Parathyroid adenoma (tissue), 2 donors: ENCODE results near the gene CDH26.

ENCODE experiments used
- H2AFZ ChIP-seq: fragments of 300-600 bp; sonication (generic); one replicate; pipeline ENCODE4 v1.7.0; 2017; ENCODE audit warnings: antibody characterized with exemption, mild to moderate bottlenecking
- H3K27ac ChIP-seq: fragments of 300-600 bp; sonication (generic); one replicate; pipeline ENCODE4 v1.7.0; 2017
- H3K27me3 ChIP-seq: fragments of 300-600 bp; sonication (generic); one replicate; pipeline ENCODE4 v1.7.0; 2017; ENCODE audit warnings: low read length; ENCODE audit not compliant: control insufficient read depth, insufficient read depth
- H3K36me3 ChIP-seq: fragments of 300-600 bp; sonication (generic); one replicate; pipeline ENCODE4 v1.7.0; 2017; ENCODE audit warnings: low read length; ENCODE audit not compliant: control insufficient read depth, insufficient read depth
- H3K4me1 ChIP-seq: fragments of 300-600 bp; sonication (generic); one replicate; pipeline ENCODE4 v1.7.0; 2017; ENCODE audit warnings: control low read depth
- H3K4me2 ChIP-seq: fragments of 300-600 bp; sonication (generic); one replicate; pipeline ENCODE4 v1.7.0; 2017; ENCODE audit warnings: low read length
- H3K4me3 ChIP-seq: fragments of 300-600 bp; sonication (generic); one replicate; pipeline ENCODE4 v1.7.0; 2017; ENCODE audit warnings: low read depth, low read length
- H3K79me2 ChIP-seq: fragments of 300-600 bp; sonication (generic); one replicate; pipeline ENCODE4 v1.7.0; 2017; ENCODE audit warnings: control low read depth
- H3K9ac ChIP-seq: fragments of 300-600 bp; sonication (generic); one replicate; pipeline ENCODE4 v1.7.0; 2017; ENCODE audit warnings: mild to moderate bottlenecking
- H3K9me3 ChIP-seq: fragments of 300-600 bp; sonication (generic); one replicate; pipeline ENCODE4 v1.7.0; 2017; ENCODE audit warnings: low read length; ENCODE audit not compliant: control insufficient read depth
- TF ChIP-seq, protein P1 (sequence below): fragments of 300-600 bp; sonication (generic); IDR thresholded peaks from one replicate; pipeline ENCODE4 v1.7.0; 2017; ENCODE audit warnings: antibody characterized with exemption, mild to moderate bottlenecking
- donor health status: primary hyperparathyroidism.

Gene CDH26

DNA sequence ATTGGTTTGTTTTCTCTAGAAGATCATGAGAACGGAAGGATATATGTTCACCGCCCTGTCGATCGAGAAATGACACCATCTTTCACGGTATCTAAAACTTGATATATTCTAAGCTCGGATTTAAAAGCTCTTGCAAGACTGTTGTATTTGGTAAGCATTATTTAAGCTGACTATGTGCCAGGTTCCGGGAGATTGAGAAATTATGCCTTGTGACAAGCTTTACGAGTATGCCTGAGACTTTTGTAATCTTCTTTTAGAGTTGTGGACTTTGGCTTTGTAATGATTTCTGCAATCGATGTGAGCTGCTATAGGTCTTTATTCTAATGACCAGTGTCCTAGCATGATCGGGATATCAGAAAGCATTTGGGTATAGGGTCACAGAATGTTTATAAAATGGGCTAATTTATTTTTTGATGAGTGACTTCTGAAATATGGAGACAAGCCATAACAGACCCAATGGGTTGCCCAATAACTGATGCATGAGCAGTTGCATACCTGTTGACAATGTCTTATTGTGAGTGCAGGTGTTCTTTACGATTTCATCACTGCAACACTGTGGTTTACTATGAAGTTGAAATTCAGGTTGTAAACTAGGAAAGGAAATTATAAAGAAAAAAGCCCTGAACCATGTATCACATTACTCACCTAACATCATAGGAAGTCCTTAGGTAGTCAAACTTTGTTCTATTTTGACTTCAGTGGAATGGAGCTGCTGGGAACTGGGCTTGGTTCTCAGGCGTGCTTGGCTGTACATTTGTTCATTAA is 14.0 kb downstream of the CDH26 start:
- H3K79me2 ChIP-seq: no peaks in the 10 kb centered on the region
- no peaks in the 10 kb centered on the region for H3K4me1 ChIP-seq
- H3K27ac ChIP-seq: no peak overlapping the region

GRCh38 chr20:59976156-59976782 is 18.0 kb downstream of the CDH26 start:
- Histone ChIP-seq H3K36me3 (no peaks in the 10 kb centered on the region), H3K4me2 (no peak overlapping the region), H3K4me3 (no peak overlapping the region), H2AFZ (no peak overlapping the region), H3K9me3 (no peaks in the 10 kb centered on the region), H3K79me2 (no peaks in the 10 kb centered on the region), H3K27ac (no peak overlapping the region), H3K4me1 (no peaks in the 10 kb centered on the region), H3K27me3 (no peaks in the 10 kb centered on the region), H3K9ac (no peak overlapping the region)
- TF ChIP-seq, protein P1, sequence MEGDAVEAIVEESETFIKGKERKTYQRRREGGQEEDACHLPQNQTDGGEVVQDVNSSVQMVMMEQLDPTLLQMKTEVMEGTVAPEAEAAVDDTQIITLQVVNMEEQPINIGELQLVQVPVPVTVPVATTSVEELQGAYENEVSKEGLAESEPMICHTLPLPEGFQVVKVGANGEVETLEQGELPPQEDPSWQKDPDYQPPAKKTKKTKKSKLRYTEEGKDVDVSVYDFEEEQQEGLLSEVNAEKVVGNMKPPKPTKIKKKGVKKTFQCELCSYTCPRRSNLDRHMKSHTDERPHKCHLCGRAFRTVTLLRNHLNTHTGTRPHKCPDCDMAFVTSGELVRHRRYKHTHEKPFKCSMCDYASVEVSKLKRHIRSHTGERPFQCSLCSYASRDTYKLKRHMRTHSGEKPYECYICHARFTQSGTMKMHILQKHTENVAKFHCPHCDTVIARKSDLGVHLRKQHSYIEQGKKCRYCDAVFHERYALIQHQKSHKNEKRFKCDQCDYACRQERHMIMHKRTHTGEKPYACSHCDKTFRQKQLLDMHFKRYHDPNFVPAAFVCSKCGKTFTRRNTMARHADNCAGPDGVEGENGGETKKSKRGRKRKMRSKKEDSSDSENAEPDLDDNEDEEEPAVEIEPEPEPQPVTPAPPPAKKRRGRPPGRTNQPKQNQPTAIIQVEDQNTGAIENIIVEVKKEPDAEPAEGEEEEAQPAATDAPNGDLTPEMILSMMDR: no peak

More for the DNA sequence above, 14.0 kb downstream of the CDH26 start:
- no peak overlapping the region for H3K9ac ChIP-seq
- H2AFZ ChIP-seq: no peak overlapping the region
- no peak overlapping the region for H3K4me2 ChIP-seq
- no peaks in the 10 kb centered on the region for H3K27me3 ChIP-seq
- no peaks in the 10 kb centered on the region for H3K9me3 ChIP-seq
- TF ChIP-seq, protein P1: no peak
- H3K4me3 ChIP-seq: no peak overlapping the region
- H3K36me3 ChIP-seq: no peaks in the 10 kb centered on the region

- Histone ChIP-seq H3K27ac (no peak overlapping the region), H2AFZ (no peak overlapping the region), H3K9me3 (no peaks in the 10 kb centered on the region), H3K4me1 (no peaks in the 10 kb centered on the region), H3K79me2 (no peaks in the 10 kb centered on the region), H3K9ac (no peak overlapping the region), H3K36me3 (no peaks in the 10 kb centered on the region), H3K4me2 (no peak overlapping the region), H3K27me3 (no peaks in the 10 kb centered on the region), H3K4me3 (no peak overlapping the region)
- TF ChIP-seq, protein P1: no peak
Observed at GRCh38 chr20:59977086-59977485, 18.9 kb downstream of the CDH26 start.

DNA sequence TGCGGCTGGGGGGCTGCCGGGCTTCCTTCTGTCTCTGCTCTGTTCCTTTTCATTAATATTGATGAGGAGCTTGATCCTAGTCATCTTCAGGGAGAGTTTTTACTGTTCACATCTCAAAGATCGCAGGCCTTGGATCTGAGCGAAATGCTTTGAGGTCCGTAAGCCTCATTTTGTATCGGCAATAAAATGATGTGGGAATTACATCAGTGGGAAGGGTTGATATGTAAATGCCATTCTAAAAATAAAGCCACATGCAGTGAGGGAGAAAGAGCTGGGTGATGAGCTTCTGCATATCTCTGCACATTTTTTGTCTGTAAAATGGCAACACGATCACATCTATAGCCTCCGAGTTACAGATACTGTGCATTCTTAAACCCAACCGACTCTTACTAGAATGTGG is 24.9 kb downstream of the CDH26 start:
- H3K79me2 ChIP-seq: no peaks in the 10 kb centered on the region
- H3K9me3 ChIP-seq: no peaks in the 10 kb centered on the region
- no peak overlapping the region for H3K9ac ChIP-seq
- H3K4me3 ChIP-seq: no peak overlapping the region
- no peak overlapping the region for H3K4me2 ChIP-seq
- no peak overlapping the region for H2AFZ ChIP-seq
- no peaks in the 10 kb centered on the region for H3K36me3 ChIP-seq
- H3K4me1 ChIP-seq: no peaks in the 10 kb centered on the region
- no peak overlapping the region for H3K27ac ChIP-seq
- TF ChIP-seq, protein P1: no peak
- H3K27me3 ChIP-seq: no peaks in the 10 kb centered on the region
